K562 (cell line): ENCODE data around the gene SETX. TPM values are rescaled to one million over a fixed set of nuclear protein-coding genes. Genes with fewer than 3 reads are reported as not detected.

Experiments
- ATAC-seq: fragments of 200-7000 bp; cut with Tn5 transposase; 3 replicates; pipeline ENCODE4 v1.9.1; 2020; ENCODE audit warnings: moderate library complexity
- BruUV-seq: library from RNA; stranded (reverse); fragments of 400-500 nt; replicated peaks from 2 replicates; lab custom pipeline; 2021; lab: Mats Ljungman, UMichigan
- CTCF ChIA-PET: fragments of 300-600 bp; formaldehyde crosslinking; extraction: SDS; loops from one replicate; lab custom pipeline; 2021; ENCODE audit warnings: low intra/inter-chr PET ratio; lab: Yijun Ruan, JAX
- POLR2A ChIA-PET: fragments of 300-600, 350-650 bp; sonication (Branson Sonifier 250); formaldehyde crosslinking; extraction: SDS; loops from one replicate; lab custom pipeline; 2021; ENCODE audit warnings: antibody characterized with exemption, inconsistent platforms; lab: Yijun Ruan, JAX
- DNase-seq, 4 experiments: peaks; one replicate each; pipeline versions ENCODE4 v3.0.0 to v3.0.0-alpha.2; 2011 to 2018; ENCODE audit warnings: low spot score in 3 of 4, mixed read lengths in 3 of 4; ENCODE audit errors: extremely low read depth in 1 of 4
- FAIRE-seq: peaks from 2 replicates; lab custom pipeline; 2011; peaks lifted over from hg19 to GRCh38; lab: Jason Lieb, UNC
- H2AFZ ChIP-seq: 2 replicates; pipeline ENCODE4 v1.6.0; 2011; ENCODE audit warnings: low read depth, low read length, control low read depth, inconsistent platforms
- H3K27ac ChIP-seq: fragments of 200-600 bp; 3 replicates; pipeline ENCODE4 v1.8.0; 2011; ENCODE audit warnings: low read depth, mild to moderate bottlenecking, control low read depth, inconsistent platforms, low read length, moderate library complexity, mixed read lengths; ENCODE audit errors: extremely low read depth
- H3K27me3 ChIP-seq, 2 experiments: fragments of 300-600 bp in 1 of 2; 2 replicates in 1 of 2; 3 replicates in 1 of 2; pipeline versions ENCODE4 v1.6.0 to v1.8.0; 2011; ENCODE audit warnings: inconsistent platforms in 2 of 2, low read length in 2 of 2, mild to moderate bottlenecking in 1 of 2, mixed read lengths in 1 of 2, moderate library complexity in 1 of 2; ENCODE audit not compliant: control insufficient read depth in 2 of 2, insufficient read depth in 2 of 2
- H3K36me3 ChIP-seq: fragments of 300-600 bp; 3 replicates; pipeline ENCODE4 v1.8.0; 2011; ENCODE audit warnings: mild to moderate bottlenecking, low read length, inconsistent platforms; ENCODE audit not compliant: control insufficient read depth, insufficient read depth
- H3K4me1 ChIP-seq, 2 experiments: fragments of 200-600 bp in 1 of 2; replicated peaks in 1 of 2; 2 replicates in 1 of 2; 3 replicates in 1 of 2; pipeline versions ENCODE4 v1.5.1 to v1.8.0; 2011; ENCODE audit warnings: inconsistent platforms in 2 of 2, low read length in 2 of 2, mild to moderate bottlenecking in 1 of 2, mixed read lengths in 1 of 2, moderate library complexity in 1 of 2; ENCODE audit not compliant: control insufficient read depth in 2 of 2, insufficient read depth in 2 of 2
- H3K4me2 ChIP-seq: 2 replicates; pipeline ENCODE4 v1.6.1; 2011; ENCODE audit warnings: low read length, control low read depth, inconsistent platforms, mixed read lengths; ENCODE audit not compliant: insufficient read depth
- H3K4me3 ChIP-seq: fragments of 200-600 bp; sonication (generic), shearing (Covaris generic); 2 replicates; pipeline ENCODE4 v1.5.1; 2016; ENCODE audit warnings: control low read depth, inconsistent platforms
- H3K79me2 ChIP-seq: fragments of 200-600 bp; 3 replicates; pipeline ENCODE4 v1.8.0; 2011; ENCODE audit warnings: low read length, inconsistent platforms; ENCODE audit not compliant: control insufficient read depth, insufficient read depth
- H3K9ac ChIP-seq, 2 experiments: 2 replicates each; pipeline versions ENCODE4 v1.6.0 to v1.6.1; 2011; ENCODE audit warnings: low read depth in 2 of 2, low read length in 2 of 2, control low read depth in 1 of 2, inconsistent platforms in 1 of 2, mild to moderate bottlenecking in 1 of 2, mixed read lengths in 1 of 2; ENCODE audit not compliant: insufficient read depth in 1 of 2
- H3K9me1 ChIP-seq: one replicate; pipeline ENCODE4 v1.6.0; 2011; ENCODE audit warnings: inconsistent platforms, mild to moderate bottlenecking, low read length, moderate library complexity; ENCODE audit not compliant: control insufficient read depth, insufficient read depth
- H3K9me3 ChIP-seq: replicated peaks from 2 replicates; pipeline ENCODE4 v1.5.1; 2011; ENCODE audit warnings: low read depth, low read length, inconsistent platforms; ENCODE audit not compliant: control insufficient read depth, insufficient read depth
- H4K20me1 ChIP-seq: replicated peaks from 2 replicates; pipeline ENCODE4 v1.6.1; 2011; ENCODE audit warnings: low read length, inconsistent platforms, mixed read lengths; ENCODE audit not compliant: control insufficient read depth, insufficient read depth
- CBX5 ChIP-seq: IDR thresholded peaks from 2 replicates; pipeline ENCODE4 v1.6.1; 2014; ENCODE audit warnings: low read depth, borderline replicate concordance
- GABPB1 ChIP-seq: sonication (generic); formaldehyde crosslinking; IDR thresholded peaks from 2 replicates; pipeline ENCODE4 v1.8.0; 2022; ENCODE audit warnings: mild to moderate bottlenecking, missing genetic modification reagents
- JUN ChIP-seq, 2 experiments: sonication (generic) in 1 of 2; formaldehyde crosslinking in 1 of 2; IDR thresholded peaks; 2 replicates each; pipeline versions ENCODE4 v1.6.1 to v1.8.0; 2012 to 2022; ENCODE audit warnings: borderline replicate concordance in 2 of 2, mild to moderate bottlenecking in 2 of 2, improper control_type of control experiment in 1 of 2, low read depth in 1 of 2, low read length in 1 of 2, missing genetic modification reagents in 1 of 2
- MXI1 ChIP-seq: IDR thresholded peaks from 2 replicates; pipeline ENCODE4 v1.6.1; 2011; ENCODE audit warnings: low read depth, mild to moderate bottlenecking, improper control_type of control experiment, low read length
- RBBP5 ChIP-seq: fragments of 200-600 bp; sonication (generic); IDR thresholded peaks from 2 replicates; pipeline ENCODE4 v1.6.1; 2012; ENCODE audit warnings: borderline replicate concordance, mild to moderate bottlenecking, low read length, control low read depth, inconsistent platforms; ENCODE audit not compliant: insufficient read depth, poor library complexity, severe bottlenecking
- TBP ChIP-seq: optimal IDR thresholded peaks from 2 replicates; pipeline ENCODE3; 2011; ENCODE audit warnings: low read depth, low read length, improper control_type of control experiment
- ZFP36 ChIP-seq: fragments of 150-350 bp; IDR thresholded peaks from 2 replicates; pipeline ENCODE4 v1.6.1; 2018; ENCODE audit warnings: low read length, low read depth; ENCODE audit not compliant: partially characterized antibody
- ZNF24 ChIP-seq: fragments of 450-650 bp; IDR thresholded peaks from 2 replicates; pipeline ENCODE4 v1.6.1; 2016
- ZNF3 ChIP-seq: fragments of 250-450 bp; sonication (Bioruptor Pico); IDR thresholded peaks from 2 replicates; pipeline ENCODE4 v1.5.0; 2021; ENCODE audit warnings: mild to moderate bottlenecking, moderate library complexity
- WGBS: fragments of 100-300 bp; shearing (Covaris generic); methylation state at CpG from one replicate; pipeline ENCODE4 v1.1.6; 2016; ENCODE audit warnings: low coverage, mixed read lengths; ENCODE audit not compliant: insufficient coverage; ENCODE audit errors: missing lambda C conversion rate; 5-methylcytosine and 5-hydroxymethylcytosine counted together
- in situ Hi-C: fragments of 300-500 bp; cut with MboI; formaldehyde crosslinking; loops from 4 replicates; pipeline ENCODE4 v1.15.0; 2018; ENCODE audit warnings: inconsistent platforms, mixed read lengths
- intact Hi-C: fragments of 100-400 bp; cut with micrococcal nuclease; formaldehyde crosslinking; loops from 2 replicates; pipeline ENCODE4 v1.14.2; 2022
- polyA plus RNA-seq, 8 experiments: library from polyadenylated mRNA; depleted of rRNA in 4 of 8; stranded (reverse) in 5 of 8; unstranded in 3 of 8; fragments of >200 nt; fragmentation: Nextera tagmentation in 2 of 8; fragmentation: Illumina TruSeq in 1 of 8; extraction: Ambion mirVana in 2 of 8; extraction: Trizol in 1 of 8; gene quantifications; 2 replicates each; pipeline versions ENCODE4 v1.2.1 to v1.2.3, GENCODE V29; 2011 to 2014; ENCODE audit warnings: inconsistent platforms in 1 of 8, missing spikeins in 1 of 8
- total RNA-seq, 7 experiments: library from RNA; depleted of rRNA in 6 of 7; stranded (reverse); fragments of >200 nt in 6 of 7; fragmentation: Illumina TruSeq in 2 of 7; extraction: Trizol in 2 of 7; gene quantifications; 2 replicates each; pipeline versions ENCODE4 v1.2.1 to v1.2.3, GENCODE V29; 2011 to 2021; ENCODE audit warnings: low replicate concordance in 1 of 7

Gene SETX
- total and polyA plus RNA-seq, 9 of the 15 experiments (the other 6 are each of a cell fraction or from before 2014, with no cell fraction given): 8.7 to 45.7 (median 28.7) TPM

DNA sequence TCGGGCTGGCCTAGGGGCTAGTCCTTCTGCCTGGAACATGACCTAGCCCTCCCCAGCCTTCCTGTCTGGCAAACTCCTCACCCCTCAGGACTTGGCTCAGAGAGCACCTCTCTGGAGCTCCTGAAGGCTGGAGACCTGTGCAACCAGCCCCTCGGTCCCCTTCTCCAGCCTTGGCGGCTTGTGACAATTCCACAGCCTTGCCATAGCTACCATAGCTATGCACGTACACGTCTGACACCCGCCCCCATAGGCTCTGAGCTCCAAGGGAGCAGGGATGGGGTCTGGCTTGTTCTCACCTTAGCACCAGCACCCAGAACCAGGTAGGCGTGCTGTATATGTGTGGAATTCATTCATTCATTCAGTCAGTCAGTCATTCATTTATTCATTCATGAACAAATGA lies 143.2 kb downstream of the SETX start:
- TF ChIP-seq ZNF3 (CRISPR knock-in tag) (no peak), MXI1 (no peak), RBBP5 (no peak), TBP (no peak), GABPB1 (no peak), JUN (IDR thresholded peaks at IDR 0.05; ENCODE audit: borderline replicate concordance, low read depth, low read length) (no peak), JUN (CRISPR knock-in tag; IDR thresholded peaks at IDR 0.05; ENCODE audit: borderline replicate concordance) (no peak), ZFP36 (no peak), CBX5 (no peak), ZNF24 (peak; percentile 77; the same call in 1 of the 2 replicates)
- no peaks in the 10 kb centered on the region for H3K79me2 ChIP-seq
- no peak overlapping the region for H3K9ac ChIP-seq
- peaks cover 43 to 83% of the 10 kb centered on the region in 2 experiments; a peak in 4 of 5 replicates for H3K27me3 ChIP-seq
- ATAC-seq (no peak), FAIRE-seq (no peak), DNase-seq (no peak)
- peaks cover 0 to 9% of the 10 kb centered on the region in 2 experiments; a peak in 1 of 5 replicates for H3K4me1 ChIP-seq
- CTCF ChIA-PET: no interaction called here
- in situ Hi-C loops (no loop called here), intact Hi-C loops (no loop called here)
- no peak overlapping the region for H3K4me3 ChIP-seq
- no peaks in the 10 kb centered on the region for H3K9me1 ChIP-seq
- peaks cover 13% of the 10 kb centered on the region; the same call in 1 of the 2 replicates for H4K20me1 ChIP-seq
- H3K9me3 ChIP-seq: no peaks in the 10 kb centered on the region
- H3K4me2 ChIP-seq: no peak overlapping the region
- 1% methylated on average over 7 of the region's 7 CpGs for WGBS
- H3K36me3 ChIP-seq: no peaks in the 10 kb centered on the region
- no TSS peak for BruUV-seq
- no peak overlapping the region for H3K27ac ChIP-seq
- POLR2A ChIA-PET: no interaction called here
- H2AFZ ChIP-seq: no peak overlapping the region

Other genes with a start within 250 kb of the SETX start
- not detected in 2 replicates for gene NTNG2, start 192.9 kb downstream of the SETX start, total RNA-seq (2014; rRNA removed)
- gene NTNG2, start 192.9 kb downstream of the SETX start, total RNA-seq (2014; rRNA removed; fragmentation: Illumina TruSeq; extraction: Trizol): not detected in 2 replicates
- gene NTNG2, start 192.9 kb downstream of the SETX start, total RNA-seq (2015; rRNA removed; fragmentation: Illumina TruSeq; extraction: Trizol): not detected in 2 replicates
- 0.09 and 0.42 TPM in 2 replicates for gene NTNG2, start 192.9 kb downstream of the SETX start, total RNA-seq (2021)
- gene NTNG2, start 192.9 kb downstream of the SETX start, polyA plus RNA-seq (2011; rRNA removed): 0.11 TPM in 1 of 2 replicates, not detected in the other
- not detected in 2 replicates for gene NTNG2, start 192.9 kb downstream of the SETX start, polyA plus RNA-seq (2014; fragmentation: Illumina TruSeq; extraction: Trizol)
- not detected for gene NTNG2, start 192.9 kb downstream of the SETX start, polyA plus RNA-seq (2014; fragmentation: Nextera tagmentation; extraction: Ambion mirVana)
- 0.01 TPM in 1 of 2 replicates, not detected in the other for gene NTNG2, start 192.9 kb downstream of the SETX start, polyA plus RNA-seq (2014; rRNA removed)
- gene TTF1, start 51.9 kb upstream of the SETX start, total RNA-seq (2014; rRNA removed): 11.1 and 16.3 TPM in 2 replicates
- 17.7 and 20.0 TPM in 2 replicates for gene TTF1, start 51.9 kb upstream of the SETX start, total RNA-seq (2014; rRNA removed; fragmentation: Illumina TruSeq; extraction: Trizol)
- gene TTF1, start 51.9 kb upstream of the SETX start, total RNA-seq (2015; rRNA removed; fragmentation: Illumina TruSeq; extraction: Trizol): 15.8 and 18.5 TPM in 2 replicates
- gene TTF1, start 51.9 kb upstream of the SETX start, total RNA-seq (2021): 12.0 and 13.3 TPM in 2 replicates
- 9.0 and 15.0 TPM in 2 replicates for gene TTF1, start 51.9 kb upstream of the SETX start, polyA plus RNA-seq (2011; rRNA removed)
- 16.2 and 17.4 TPM in 2 replicates for gene TTF1, start 51.9 kb upstream of the SETX start, polyA plus RNA-seq (2014; fragmentation: Illumina TruSeq; extraction: Trizol)
- gene TTF1, start 51.9 kb upstream of the SETX start, polyA plus RNA-seq (2014; fragmentation: Nextera tagmentation; extraction: Ambion mirVana): 10 to 100 TPM in 1 of 2 experiments, 1 to 10 TPM in 1; 9.0 to 12.4 TPM
- 15.8 and 19.4 TPM in 2 replicates for gene TTF1, start 51.9 kb upstream of the SETX start, polyA plus RNA-seq (2014; rRNA removed)
- not detected in 2 replicates for gene CFAP77, start 55.2 kb upstream of the SETX start, total RNA-seq (2014; rRNA removed)
- not detected in 2 replicates for gene CFAP77, start 55.2 kb upstream of the SETX start, total RNA-seq (2014; rRNA removed; fragmentation: Illumina TruSeq; extraction: Trizol)
- not detected in 2 replicates for gene CFAP77, start 55.2 kb upstream of the SETX start, total RNA-seq (2015; rRNA removed; fragmentation: Illumina TruSeq; extraction: Trizol)
- gene CFAP77, start 55.2 kb upstream of the SETX start, total RNA-seq (2021): not detected in 2 replicates
- not detected in 2 replicates for gene CFAP77, start 55.2 kb upstream of the SETX start, polyA plus RNA-seq (2011; rRNA removed)
- not detected in 2 replicates for gene CFAP77, start 55.2 kb upstream of the SETX start, polyA plus RNA-seq (2014; fragmentation: Illumina TruSeq; extraction: Trizol)
- gene CFAP77, start 55.2 kb upstream of the SETX start, polyA plus RNA-seq (2014; fragmentation: Nextera tagmentation; extraction: Ambion mirVana): not detected
- not detected in 2 replicates for gene CFAP77, start 55.2 kb upstream of the SETX start, polyA plus RNA-seq (2014; rRNA removed)
- gene BARHL1, start 227.6 kb upstream of the SETX start, total RNA-seq (2014; rRNA removed): not detected in 2 replicates
- not detected in 2 replicates for gene BARHL1, start 227.6 kb upstream of the SETX start, total RNA-seq (2014; rRNA removed; fragmentation: Illumina TruSeq; extraction: Trizol)
- not detected in 2 replicates for gene BARHL1, start 227.6 kb upstream of the SETX start, total RNA-seq (2015; rRNA removed; fragmentation: Illumina TruSeq; extraction: Trizol)
- not detected in 2 replicates for gene BARHL1, start 227.6 kb upstream of the SETX start, total RNA-seq (2021)
- not detected in 2 replicates for gene BARHL1, start 227.6 kb upstream of the SETX start, polyA plus RNA-seq (2011; rRNA removed)
- gene BARHL1, start 227.6 kb upstream of the SETX start, polyA plus RNA-seq (2014; fragmentation: Illumina TruSeq; extraction: Trizol): not detected in 2 replicates
- gene BARHL1, start 227.6 kb upstream of the SETX start, polyA plus RNA-seq (2014; fragmentation: Nextera tagmentation; extraction: Ambion mirVana): not detected
- gene BARHL1, start 227.6 kb upstream of the SETX start, polyA plus RNA-seq (2014; rRNA removed): not detected in 2 replicates